Fibroblast of gingiva (primary cell): Measurements from ENCODE around the gene ZNF345.

Experiments
- DNase-seq: peaks from one replicate; pipeline ENCODE4 v3.0.0-alpha.2; 2011; ENCODE audit warnings: low read depth

Gene ZNF345

DNA sequence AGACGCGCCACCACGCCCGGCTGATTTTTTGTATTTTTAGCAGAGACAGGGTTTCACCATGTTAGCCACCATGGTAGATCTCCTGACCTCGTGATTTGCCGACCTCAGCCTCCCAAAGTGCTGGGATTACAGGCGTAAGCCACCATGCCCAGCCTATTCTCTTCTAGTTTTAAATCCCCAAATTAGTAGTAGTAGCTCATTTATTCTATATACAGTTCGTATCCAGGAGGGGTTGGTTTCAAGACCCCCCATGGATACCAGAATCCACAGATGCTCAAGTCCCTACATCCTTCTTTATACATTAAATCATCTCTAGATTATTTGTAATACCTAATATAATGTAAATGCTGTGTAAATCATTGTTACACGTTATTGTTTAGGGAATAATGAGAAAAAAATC is 67.4 kb downstream of the ZNF345 start:
- DNase-seq: no peak
